GM19328 (cell line): Measurements from ENCODE around the gene BLVRA.
"Not testable (repeated sequence)": the region's sequence is repeated elsewhere in the genome, so short reads cannot be mapped to it uniquely, and the experiment has no call there.

ENCODE experiments used
- ATAC-seq: cut with Tn5 transposase; IDR thresholded peaks from one replicate; pipeline ENCODE4 v1.9.1; 2021; ENCODE audit warnings: mild to moderate bottlenecking, moderate library complexity; ENCODE audit not compliant: unreplicated experiment

Gene BLVRA

DNA sequence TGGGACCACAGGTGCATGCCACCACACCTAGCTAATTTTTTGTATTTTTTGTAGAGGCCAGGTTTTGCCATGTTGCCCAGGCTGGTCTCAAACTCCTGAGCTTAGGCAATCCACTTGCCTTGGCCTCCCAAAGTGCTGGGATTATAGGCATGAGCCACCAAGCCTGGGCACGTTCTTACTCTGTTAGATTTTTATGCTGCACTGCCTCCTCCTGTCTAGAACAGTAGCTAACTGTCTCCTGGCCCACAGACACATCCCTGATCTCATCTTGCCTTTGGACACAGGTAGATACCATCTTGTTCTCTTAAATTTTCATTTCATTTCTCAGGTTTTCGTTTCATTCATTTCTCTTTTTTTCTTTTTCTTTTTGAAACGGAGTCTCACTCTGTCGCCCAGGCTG lies 41.1 kb downstream of the BLVRA start:
- ATAC-seq = no peak

DNA sequence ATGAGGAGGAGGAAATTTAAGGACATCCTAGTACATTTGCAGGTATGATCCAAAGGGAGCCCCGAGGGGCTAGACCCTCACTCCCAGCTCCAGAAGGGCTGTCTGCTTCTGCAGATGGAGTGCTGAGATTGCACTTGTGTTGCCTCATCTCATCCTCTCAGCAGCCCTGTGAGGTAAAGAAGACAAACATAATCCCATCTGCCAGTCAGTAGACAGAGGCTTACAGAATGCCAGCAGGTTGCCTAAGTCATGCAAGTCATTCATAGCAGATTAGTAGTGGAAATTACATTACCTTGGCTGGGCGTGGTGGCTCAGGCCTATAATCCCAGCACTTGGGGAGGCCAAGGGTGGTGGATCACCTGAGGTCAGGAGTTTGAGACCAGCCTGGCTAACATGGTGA lies 45.4 kb downstream of the BLVRA start:
- ATAC-seq = no peak

DNA sequence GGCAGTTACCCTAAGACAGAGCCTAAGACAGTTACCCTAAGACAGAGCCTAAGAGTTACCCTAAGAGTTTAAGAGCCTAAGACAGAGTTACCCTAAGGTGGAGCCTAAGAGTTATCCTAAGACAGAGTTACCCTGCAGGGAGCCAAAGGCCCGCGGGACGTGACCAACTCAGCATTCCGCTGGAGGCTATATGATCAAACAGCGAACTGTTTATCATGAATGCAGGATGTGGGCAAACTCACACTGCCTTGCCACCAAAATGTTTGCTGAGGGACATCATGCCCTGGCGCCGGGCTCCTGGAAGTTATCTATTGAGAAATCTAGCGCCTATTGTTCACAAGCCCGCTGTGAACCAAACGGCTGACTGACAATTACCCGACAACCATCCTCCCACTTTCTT lies 49.9 kb downstream of the BLVRA start:
- no peak for ATAC-seq

DNA sequence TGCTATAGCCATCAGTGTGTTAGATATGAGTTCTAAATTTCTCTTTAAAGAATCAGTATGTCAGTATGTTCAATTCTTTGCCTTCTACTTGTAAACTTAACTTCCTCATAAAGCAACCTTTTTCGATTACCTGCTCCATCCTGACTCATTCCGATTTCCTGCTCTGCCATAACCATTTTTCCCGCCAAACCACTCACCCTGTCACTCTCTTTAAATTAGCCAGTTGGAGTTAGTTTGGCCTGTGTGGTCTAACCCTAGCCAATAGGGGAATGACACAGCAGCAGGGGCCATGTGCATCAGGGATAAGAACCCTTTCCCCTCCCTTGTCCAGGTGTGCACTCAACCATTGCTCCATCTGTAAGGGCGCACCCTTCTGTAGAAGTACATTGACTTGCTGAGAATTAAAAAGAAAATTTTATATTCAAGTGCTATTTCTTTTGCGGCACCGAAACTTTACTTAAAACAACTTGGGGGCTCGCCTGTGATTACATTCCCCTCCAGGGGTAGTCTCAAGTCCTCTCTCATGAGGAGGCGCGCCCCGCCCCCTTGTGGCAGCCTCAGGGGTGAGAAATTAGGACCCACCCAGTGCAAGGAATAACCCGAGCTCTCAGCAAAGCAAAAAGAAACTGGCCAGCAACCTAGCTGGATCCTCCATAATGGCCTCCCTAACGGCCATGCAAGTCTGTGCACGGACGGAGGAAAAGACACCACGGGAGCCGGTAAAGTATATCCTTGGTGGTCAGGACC lies 51.9 kb downstream of the BLVRA start:
- ATAC-seq = not testable (repeated sequence)

DNA sequence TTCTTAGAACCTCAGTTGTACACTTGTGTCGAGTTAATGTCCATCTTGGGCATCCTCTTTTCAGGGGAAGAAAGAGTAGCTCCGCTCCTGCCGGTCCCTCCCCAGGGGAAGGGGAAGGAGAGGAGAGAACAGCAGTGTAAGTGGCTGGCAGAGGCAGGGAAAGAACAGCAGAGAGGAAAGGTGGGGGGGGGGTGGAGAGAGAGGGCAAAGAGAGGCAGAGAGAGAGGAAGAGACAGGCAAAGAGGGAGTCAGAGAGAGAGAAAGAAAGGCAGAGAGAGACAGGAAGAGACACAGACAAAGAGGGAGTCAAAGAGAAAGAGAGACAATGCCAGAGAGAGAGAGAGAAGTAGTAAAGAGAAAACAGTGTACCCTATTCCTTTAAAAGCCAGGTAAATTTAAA lies 56.9 kb downstream of the BLVRA start:
- no peak for ATAC-seq

DNA sequence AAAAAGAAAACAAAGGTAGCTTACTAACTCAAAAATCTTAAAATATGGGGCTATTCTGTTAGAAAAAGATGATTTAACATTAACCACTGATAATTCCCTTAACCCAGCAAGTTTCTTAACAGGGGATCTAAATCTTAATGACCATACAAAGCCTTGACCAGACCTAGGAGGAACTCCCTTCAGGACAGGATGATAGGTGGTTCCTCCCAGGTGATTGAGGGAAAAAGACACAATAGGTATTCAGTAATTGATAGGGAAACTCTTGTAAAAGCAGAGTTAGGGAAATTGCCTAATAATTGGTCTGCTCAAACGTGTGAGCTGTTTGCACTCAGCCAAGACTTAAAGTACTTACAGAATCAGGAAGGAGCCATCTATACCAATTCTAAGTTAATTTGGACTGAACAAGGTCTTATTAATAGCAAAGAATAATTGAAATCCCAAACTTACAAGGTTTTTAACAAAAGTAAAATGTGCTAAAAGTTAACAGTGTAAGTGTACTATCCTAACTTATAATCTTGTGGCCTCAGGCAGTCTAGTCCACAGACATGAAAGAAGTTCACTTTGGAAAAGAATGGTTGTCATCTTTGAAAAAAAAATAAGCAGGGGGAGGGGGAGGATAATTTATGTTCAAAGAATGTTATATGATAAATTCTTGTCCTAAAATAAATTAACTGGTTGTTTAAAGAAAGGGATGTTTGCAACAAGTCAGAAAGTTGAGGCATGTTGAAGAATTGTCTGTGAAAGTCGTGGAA lies 57.7 kb downstream of the BLVRA start:
- ATAC-seq = not testable (repeated sequence)

DNA sequence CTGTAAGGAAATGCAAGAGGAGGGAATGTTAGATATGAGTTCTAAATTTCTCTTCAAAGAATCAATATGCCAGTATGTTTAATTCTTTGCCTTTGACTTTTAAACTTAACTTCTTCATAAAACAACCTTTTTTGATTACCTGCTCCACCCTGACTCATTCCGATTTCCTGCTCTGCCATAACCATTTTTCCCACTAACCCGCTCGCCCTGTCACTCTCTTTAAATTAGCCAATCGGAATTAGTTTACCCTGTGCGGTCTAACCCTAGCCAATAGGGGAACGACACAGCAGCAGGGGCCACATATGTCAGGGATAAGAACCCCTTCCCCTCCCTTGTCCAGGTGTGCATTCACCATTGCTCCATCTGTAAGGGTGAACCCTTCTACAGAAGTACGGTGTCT lies 64.9 kb downstream of the BLVRA start:
- ATAC-seq = not testable (repeated sequence)

DNA sequence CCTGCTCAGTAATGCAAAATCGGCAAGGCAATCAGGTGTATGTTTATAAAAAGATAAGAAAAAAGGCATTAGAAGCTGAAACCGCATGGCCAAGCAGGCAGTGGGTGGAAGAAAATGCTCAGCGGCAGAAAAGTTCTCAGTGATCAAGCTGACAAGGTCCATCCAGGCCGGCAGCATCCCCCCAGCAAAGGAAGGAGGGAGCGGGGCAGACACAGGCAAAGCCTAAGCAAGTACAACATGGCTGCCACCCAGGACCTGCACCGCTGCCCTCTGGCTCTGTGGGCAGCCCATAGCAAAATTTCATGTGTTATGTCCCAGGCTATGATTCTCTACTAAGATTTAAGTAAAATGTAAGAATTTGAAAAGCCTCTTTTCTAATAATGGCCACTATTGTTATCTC lies 65.5 kb downstream of the BLVRA start:
- ATAC-seq = no peak

DNA sequence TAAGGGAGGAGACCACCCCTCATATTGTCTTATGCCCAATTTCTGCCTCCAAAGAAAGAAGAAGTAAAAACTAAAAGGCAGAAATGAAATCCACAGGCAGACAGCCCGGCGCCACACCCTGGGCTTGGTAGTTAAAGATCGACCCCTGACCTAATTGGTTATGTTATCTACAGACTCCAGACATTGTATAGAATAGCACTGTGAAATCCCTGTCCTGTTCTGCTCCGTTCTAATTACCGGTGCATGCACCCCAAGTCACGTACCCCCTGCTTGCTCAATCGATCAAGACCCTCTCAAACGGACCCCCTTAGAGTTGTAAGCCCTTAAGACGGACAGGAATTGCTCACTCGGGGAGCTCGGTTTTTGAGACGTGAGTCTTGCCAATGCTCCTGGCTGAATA lies 66.0 kb downstream of the BLVRA start:
- not testable (repeated sequence) for ATAC-seq

DNA sequence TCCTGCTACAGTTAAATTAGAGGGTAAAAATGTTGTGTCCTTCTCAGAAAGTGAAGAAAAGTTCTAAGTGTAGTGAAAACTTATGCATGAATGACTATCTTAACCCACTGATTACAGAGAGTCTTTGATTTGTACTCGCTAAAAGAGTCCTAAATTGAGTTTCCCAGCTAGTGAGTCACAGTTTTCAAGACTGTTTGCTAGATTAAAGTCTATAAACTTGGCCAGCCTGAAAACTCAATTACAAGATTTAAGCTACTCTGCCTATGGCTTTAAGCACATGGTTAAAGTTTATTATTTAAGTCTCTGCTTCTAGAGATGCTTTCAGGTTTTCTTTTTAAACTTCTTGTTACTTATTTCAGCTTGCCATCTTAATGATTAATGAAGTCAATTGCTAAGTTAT lies 66.5 kb downstream of the BLVRA start:
- ATAC-seq = no peak

DNA sequence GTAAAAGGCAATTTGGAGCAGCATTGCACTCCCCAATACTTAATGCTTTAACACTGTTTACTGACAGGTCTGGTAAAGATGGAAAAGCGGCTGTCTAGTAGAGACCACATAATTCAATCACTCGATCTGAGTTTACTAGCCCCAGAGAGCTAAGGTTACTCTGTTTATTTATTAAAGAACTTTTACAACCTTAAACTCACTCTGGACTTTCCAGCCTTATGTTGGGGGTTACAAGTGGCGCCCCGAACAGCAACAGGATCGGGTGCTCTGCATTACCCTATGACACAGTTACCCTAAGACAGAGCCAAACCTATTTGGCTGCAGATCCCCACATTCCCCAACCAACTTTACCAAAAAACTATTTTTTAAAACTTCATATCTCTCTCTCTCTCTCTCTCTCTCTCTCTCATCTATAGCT lies 66.9 kb downstream of the BLVRA start:
- no peak for ATAC-seq

DNA sequence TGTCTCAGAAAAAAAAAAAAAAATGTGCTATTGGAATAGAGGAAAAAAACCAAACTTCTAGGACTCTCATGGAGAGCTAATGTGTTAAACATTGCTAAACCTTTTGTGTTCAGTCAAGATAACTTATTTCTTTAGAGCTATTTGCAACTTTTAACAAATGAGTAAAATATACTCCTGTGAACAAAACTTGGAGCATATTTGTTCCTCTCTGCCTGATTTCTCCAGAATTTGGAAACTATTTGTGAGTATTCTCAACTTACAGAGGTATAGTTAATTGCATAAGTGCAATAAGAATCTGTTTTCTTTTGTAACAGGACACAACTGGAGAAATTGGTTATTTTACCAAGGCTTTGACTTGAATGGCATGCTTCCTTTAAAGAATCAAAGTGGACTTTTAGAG lies 72.4 kb downstream of the BLVRA start:
- ATAC-seq = not testable (repeated sequence)

DNA sequence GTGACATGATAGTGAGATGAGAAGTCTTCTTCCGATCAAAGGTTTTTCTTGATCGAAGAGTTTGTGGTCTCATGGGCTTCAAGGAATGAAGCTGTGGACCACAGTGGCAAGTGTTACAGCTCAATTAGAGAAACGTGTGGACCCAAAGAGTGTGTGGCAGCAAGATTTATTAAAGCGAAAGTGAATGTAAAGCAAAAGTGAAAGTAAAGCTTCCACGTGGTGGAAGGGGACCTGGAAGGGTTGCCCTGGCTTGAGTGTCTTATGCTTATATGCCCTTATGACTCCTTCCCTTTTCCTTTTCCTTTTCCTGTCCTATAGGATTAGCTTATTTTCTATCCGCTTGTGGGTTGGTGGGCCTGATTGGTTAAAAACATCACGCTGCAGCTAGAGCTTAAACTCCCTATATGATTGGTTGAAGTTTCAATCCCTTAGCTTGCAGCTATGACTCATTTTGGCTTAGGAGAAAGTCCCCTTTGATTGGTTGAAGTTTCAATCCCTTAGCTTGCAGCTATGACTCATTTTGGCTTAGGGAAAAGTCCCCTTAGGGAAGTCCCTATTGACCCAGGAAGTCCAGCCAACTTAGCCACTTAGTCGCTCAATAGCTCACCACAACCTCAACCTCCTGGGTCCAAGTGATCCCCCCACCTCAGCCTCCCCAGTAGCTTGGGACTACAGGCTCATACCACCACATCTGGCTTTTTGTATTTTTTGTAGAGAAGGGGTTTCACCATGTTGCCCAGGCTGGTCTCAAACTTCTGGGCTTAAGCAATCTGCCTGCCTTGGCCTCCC lies 76.2 kb downstream of the BLVRA start:
- peak; percentile 40 for ATAC-seq

DNA sequence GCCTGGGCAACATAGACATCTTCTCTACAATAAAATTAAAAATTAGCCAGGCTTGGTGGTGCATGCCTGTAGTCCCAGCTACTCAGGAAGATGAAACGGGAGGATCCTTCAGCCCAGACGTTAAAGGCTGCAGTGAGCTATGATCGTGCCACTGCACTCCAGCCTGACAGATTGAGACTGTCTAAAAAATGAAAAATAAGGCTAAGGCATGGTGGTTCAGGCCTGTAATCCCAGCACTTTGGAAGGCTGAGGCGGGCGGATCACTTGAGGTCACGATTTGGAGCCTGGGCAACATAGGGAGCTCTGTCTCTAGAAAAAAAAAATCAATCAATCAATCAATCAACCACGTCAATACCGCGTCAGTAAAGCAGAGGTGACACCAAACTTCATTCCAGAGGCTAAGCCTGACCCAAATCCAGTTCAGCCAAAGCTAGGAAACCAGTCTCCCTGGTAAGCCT lies 79.8 kb downstream of the BLVRA start:
- no peak for ATAC-seq

DNA sequence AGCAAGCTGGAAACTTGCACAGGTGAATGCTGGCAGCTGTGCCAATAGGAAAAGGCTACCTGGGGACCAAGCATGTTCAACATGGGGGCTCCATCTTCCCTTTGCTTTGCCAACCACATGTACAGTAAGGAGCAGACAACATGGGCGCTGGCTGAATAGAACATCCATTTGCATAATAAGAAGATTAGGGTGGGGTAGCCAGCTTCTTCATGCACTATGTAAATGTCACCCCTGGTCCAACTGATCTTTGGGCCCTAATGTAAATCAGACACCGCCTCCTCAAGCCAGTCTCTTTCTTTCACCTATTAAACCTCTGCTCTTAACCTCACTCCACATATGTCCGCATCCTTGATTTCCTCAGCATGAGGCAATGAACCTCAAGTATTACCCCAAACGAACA lies 84.8 kb downstream of the BLVRA start:
- ATAC-seq = no peak

DNA sequence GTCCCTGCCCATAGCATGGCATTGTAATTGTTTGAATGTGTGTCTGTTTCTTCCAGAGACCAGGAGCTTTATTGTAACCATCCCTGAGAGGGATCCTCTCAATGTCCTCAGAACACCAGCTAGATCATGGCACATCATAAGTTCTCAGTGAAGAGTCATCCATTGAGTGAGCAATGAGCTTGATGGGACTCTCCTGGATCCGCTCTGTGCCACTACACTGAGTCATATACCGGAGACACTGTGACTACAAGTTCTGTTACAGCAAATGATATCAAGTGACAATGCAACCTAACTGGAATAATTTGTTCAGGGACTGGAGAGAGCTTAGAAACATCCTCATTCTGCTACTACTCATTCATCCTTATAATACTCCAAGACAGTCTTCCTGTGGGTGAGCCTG lies 85.8 kb downstream of the BLVRA start:
- no peak for ATAC-seq

DNA sequence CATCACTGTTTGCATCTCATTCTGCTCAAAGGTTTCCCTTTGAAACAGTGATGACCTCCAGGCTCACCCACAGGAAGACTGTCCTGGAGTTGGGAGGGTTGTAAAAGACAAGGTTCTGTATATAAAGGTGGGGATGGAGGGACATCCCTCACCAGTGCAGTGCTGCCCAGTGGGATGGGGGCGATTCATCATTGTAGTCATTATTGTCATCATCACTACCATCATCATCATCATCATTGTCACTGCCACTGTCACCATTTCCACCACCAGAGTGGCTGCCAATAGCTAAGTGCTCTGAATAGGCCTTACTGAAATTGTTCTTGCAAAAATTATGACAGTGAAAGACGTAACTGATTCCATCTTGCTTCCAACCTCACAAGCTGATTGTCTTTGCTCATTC lies 86.2 kb downstream of the BLVRA start:
- ATAC-seq = no peak

DNA sequence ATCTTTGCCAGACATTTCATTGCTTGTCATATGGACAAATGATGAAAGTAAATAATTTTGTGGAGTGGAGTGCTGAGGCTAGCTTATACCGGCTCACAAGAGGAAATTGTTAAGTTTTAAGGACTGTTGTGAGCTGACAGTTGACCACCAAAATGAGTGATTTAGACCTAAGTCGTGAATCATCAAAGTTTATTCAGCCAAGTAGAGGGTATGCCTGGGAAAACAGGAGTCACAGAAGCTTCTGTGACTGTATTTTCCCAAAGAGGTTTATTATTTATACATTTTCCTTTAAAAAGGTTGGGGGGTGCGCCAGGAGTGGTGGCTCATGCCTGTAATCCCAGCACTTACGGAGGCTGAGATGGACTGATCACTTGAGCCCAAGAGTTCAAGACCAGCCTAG lies 89.0 kb downstream of the BLVRA start:
- no peak for ATAC-seq

DNA sequence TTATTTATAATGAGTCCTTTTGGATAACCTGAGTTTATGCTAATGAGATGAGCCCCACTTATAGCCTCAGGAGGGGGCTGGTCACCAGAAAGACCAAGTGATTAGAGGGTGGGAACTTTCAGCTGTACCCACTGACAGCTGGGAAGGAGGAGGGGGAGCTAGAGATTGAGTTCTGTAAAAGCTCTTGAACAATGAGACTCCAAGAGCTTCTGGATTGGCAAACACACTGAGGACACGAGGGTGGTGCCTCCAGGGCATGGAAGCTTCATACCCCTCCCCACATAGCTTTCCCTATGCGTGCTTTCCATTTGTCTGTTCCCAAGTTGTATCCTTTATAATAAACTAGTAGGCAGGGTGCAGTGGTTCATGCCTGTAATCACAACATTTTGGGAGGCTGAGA lies 90.6 kb downstream of the BLVRA start:
- ATAC-seq = no peak

DNA sequence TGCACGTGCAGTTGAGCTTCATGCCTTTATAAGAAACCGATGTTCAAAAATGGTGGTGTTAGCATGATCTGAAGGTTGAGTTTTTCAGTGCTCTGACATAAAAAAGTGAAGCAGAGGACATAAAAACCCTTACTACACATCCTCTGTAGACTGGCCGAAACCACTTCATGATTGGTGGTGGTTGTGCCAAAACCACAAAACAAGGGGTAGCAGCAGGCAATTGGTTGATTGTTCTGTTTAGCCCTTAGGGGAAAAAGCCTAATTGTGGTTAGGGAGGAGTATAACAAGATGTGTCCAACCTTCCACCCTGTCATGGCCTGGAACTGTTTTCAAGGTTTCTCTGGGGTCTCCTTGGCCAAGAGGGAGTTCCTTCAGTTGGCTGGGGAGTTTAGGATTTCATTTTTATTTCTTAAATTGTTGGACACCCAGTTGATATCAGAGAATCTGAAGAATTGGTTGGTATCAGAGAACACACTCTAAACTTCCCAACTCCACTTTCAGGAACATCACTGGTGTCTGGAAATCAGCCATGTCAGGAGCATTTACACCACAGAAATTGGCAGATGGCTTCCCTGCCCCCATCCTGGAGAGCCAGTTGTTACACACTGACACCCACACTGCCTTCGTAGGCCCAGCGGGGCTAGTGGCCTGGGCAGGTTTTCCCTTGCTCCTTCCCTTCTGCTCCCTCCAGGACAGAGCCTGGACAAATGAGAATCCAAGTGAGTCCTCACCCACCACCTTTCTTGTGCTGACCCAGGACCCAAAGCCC lies 92.1 kb downstream of the BLVRA start:
- ATAC-seq = no peak

DNA sequence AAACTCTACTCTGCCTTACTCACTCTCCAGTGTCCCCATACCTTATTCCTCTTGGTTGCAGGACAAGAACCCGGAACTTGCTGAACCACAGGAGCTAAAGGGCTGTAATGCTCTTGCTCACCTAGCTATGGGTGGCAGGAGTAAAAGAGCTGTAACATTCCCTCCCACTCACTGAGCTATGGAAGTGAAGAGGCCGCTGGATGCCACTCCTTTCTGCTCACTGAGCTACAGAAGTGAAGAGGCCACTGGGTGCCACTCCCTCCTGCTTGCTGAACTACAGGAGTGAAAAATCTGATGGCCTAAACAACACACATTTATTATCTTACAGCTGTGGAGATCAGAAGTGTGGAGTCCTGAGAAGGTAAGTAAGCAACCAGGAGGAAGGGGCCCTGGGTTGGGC lies 93.3 kb downstream of the BLVRA start:
- no peak for ATAC-seq
